Body of pancreas (tissue), 4 donors: ENCODE data around the gene RTF1. TPM values are rescaled to one million over a fixed set of nuclear protein-coding genes. Genes with fewer than 3 reads are reported as not detected.

ENCODE experiments used
- ATAC-seq: fragments of 150-250 bp; one replicate; pipeline ENCODE4 v1.9.1; 2016
- DNase-seq, 4 donors: peaks; one replicate each; pipeline ENCODE4 v3.0.0-alpha.2; 2019
- H3K27ac ChIP-seq, 4 donors: fragments of 200-600 bp; sonication (generic); 1 replicate in 3 of 4; 2 replicates in 1 of 4; pipeline versions ENCODE4 v1.5.1 to v1.6.1; 2016 to 2019; ENCODE audit warnings: mild to moderate bottlenecking in 1 of 4, mixed read lengths in 1 of 4, moderate library complexity in 1 of 4
- H3K27me3 ChIP-seq, 2 donors: fragments of 200-600 bp; sonication (generic); one replicate each; pipeline ENCODE4 v1.6.0; 2016; ENCODE audit warnings: mild to moderate bottlenecking in 1 of 2
- H3K36me3 ChIP-seq, 2 donors: fragments of 200-600 bp; sonication (generic); replicated peaks in 1 of 2; 2 replicates each; pipeline ENCODE4 v1.5.1; 2016; ENCODE audit warnings: low read depth in 2 of 2; ENCODE audit not compliant: insufficient read depth in 1 of 2
- H3K4me1 ChIP-seq: fragments of 200-600 bp; sonication (generic); one replicate; pipeline ENCODE4 v1.6.0; 2016
- H3K4me3 ChIP-seq, 2 donors: fragments of 200-600 bp; sonication (generic); 1 replicate in 1 of 2; 2 replicates in 1 of 2; pipeline ENCODE4 v1.5.1; 2016 to 2019
- H3K9me3 ChIP-seq, 3 donors: fragments of 200-600 bp; sonication (generic); 1 replicate in 2 of 3; 2 replicates in 1 of 3; pipeline ENCODE4 v1.5.1; 2016
- POLR2A ChIP-seq, 3 donors: fragments of 450-650 bp; IDR thresholded peaks; one replicate each; pipeline ENCODE4 v1.6.1; 2016; ENCODE audit warnings: antibody characterized with exemption in 3 of 3, mild to moderate bottlenecking in 2 of 3
- WGBS, 2 donors: methylation state at CpG; one replicate each; pipeline ENCODE4 v1.1.5; 2017; 5-methylcytosine and 5-hydroxymethylcytosine counted together
- intact Hi-C: fragments of 100-400 bp; cut with DNase I; formaldehyde crosslinking; loops from one replicate; pipeline ENCODE4 v1.15.1; 2023
- total RNA-seq, 2 donors: library from RNA; depleted of rRNA; stranded (reverse); fragments of >200 nt; gene quantifications; one replicate each; pipeline ENCODE4 v1.1.0, GENCODE V29; 2016
- TF ChIP-seq, protein P1 (sequence below), 7 experiments: fragments of 450-650 bp in 4 of 7; fragments of 200-600 bp in 3 of 7; sonication (generic) in 3 of 7; IDR thresholded peaks; one replicate each; pipeline ENCODE4 v1.5.1; 2016 to 2019; ENCODE audit warnings: antibody characterized with exemption in 7 of 7

RTF1 gene
- total RNA-seq, 2 donors from 2014 or later, result 10.9 to 22.1 TPM

- ATAC-seq (no peak), DNase-seq (no peak)
- no peak for TF ChIP-seq POLR2A (IDR thresholded peaks at IDR 0.05)
- TF ChIP-seq, protein P1, sequence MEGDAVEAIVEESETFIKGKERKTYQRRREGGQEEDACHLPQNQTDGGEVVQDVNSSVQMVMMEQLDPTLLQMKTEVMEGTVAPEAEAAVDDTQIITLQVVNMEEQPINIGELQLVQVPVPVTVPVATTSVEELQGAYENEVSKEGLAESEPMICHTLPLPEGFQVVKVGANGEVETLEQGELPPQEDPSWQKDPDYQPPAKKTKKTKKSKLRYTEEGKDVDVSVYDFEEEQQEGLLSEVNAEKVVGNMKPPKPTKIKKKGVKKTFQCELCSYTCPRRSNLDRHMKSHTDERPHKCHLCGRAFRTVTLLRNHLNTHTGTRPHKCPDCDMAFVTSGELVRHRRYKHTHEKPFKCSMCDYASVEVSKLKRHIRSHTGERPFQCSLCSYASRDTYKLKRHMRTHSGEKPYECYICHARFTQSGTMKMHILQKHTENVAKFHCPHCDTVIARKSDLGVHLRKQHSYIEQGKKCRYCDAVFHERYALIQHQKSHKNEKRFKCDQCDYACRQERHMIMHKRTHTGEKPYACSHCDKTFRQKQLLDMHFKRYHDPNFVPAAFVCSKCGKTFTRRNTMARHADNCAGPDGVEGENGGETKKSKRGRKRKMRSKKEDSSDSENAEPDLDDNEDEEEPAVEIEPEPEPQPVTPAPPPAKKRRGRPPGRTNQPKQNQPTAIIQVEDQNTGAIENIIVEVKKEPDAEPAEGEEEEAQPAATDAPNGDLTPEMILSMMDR (IDR thresholded peaks at IDR 0.05), result no peak
- Histone ChIP-seq H3K4me1 (peaks cover 10% of the 10 kb centered on the region), H3K9me3 (no peaks in the 10 kb centered on the region), H3K27ac (no peak overlapping the region), H3K36me3 (no peaks in the 10 kb centered on the region), H3K4me3 (no peak overlapping the region), H3K27me3 (no peaks in the 10 kb centered on the region)
- intact Hi-C loops, result no loop called here
- 79 to 86% methylated on average over 1 to 5 of the region's 5 CpGs for WGBS, 2 donors
These were observed 86.7 kb downstream of the RTF1 start for GRCh38 chr15:41503669-41504010.

GRCh38 chr15:41504751-41505492 is 88.0 kb downstream of the RTF1 start:
- ATAC-seq (no peak), DNase-seq (no peak)
- H3K4me3 ChIP-seq, result no peak overlapping the region
- TF ChIP-seq, protein P1 (IDR thresholded peaks at IDR 0.05), result no peak
- TF ChIP-seq POLR2A (IDR thresholded peaks at IDR 0.05), result no peak
- WGBS, 2 donors, result 89 to 100% methylated on average over 5 to 13 of the region's 13 CpGs
- intact Hi-C loops, result no loop called here
- H3K27ac ChIP-seq, result no peak overlapping the region
- H3K4me1 ChIP-seq, result peaks cover 10% of the 10 kb centered on the region
- H3K27me3 ChIP-seq, result no peaks in the 10 kb centered on the region
- no peaks in the 10 kb centered on the region for H3K9me3 ChIP-seq
- H3K36me3 ChIP-seq, result no peaks in the 10 kb centered on the region

DNA sequence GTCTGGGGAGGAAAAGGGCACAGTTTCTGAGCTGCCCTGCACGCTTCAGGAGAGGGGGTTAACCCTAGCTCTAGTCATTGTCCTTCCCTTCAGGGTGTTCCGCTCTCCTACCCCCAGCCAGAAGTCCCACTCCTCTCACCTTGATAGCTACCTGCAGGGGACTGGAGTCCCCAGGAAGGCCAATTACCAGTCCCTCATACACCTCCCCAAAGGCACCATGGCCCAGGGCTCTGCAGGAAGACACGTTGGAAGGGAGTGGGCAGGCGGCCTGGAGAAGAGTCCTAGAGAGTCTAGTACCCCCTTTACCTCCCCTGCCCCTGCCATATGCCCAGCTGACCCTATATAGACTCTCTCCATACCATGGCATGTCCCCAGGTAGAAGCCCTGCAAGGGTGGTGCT is 88.9 kb downstream of the RTF1 start:
- Histone ChIP-seq H3K27ac (no peak overlapping the region), H3K27me3 (no peaks in the 10 kb centered on the region), H3K36me3 (no peaks in the 10 kb centered on the region), H3K9me3 (no peaks in the 10 kb centered on the region), H3K4me3 (no peak overlapping the region), H3K4me1 (peaks cover 10% of the 10 kb centered on the region)
- WGBS, 2 donors, result 97 to 100% methylated on average over 3 to 4 of the region's 4 CpGs
- intact Hi-C loops, result no loop called here
- ATAC-seq (no peak), DNase-seq (no peak)
- TF ChIP-seq, protein P1 (IDR thresholded peaks at IDR 0.05), result no peak
- TF ChIP-seq POLR2A (IDR thresholded peaks at IDR 0.05), result no peak

DNA sequence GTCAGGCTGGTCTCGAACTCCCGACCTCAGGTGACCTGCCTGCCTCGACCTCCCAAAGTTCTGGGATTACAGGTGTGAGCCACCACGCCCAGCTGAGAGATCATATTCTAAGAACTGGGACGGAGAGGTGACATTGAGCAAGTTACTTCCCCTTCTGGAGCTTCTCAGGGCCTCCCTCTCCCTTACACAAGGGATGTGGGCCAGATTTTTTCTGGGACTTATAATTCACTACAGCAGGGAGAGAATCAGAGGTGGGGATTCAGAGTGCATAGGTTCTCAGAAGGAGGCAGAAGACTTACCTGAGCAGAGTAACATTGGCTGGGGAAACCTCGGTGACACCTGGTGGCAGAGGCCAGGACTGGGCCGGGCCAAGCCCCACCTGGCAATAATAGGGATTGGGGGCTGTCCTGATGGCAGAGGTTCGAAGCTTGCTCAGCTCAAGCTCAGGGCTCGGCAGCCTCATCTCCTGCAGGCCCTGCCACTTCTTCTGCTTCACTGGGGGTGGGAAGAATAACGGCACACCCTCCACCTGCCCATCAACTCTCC is 90.0 kb downstream of the RTF1 start:
- DNase-seq (no peak), ATAC-seq (no peak)
- H3K27me3 ChIP-seq, result peaks cover 0 to under 1% of the 10 kb centered on the region in 2 donors
- TF ChIP-seq, protein P1 (IDR thresholded peaks at IDR 0.05), result no peak
- TF ChIP-seq POLR2A (IDR thresholded peaks at IDR 0.05), result no peak
- no peak overlapping the region for H3K27ac ChIP-seq
- 76 to 79% methylated on average over 8 to 10 of the region's 10 CpGs for whole genome bisulfite sequencing, 2 donors
- no peaks in the 10 kb centered on the region for H3K9me3 ChIP-seq
- intact Hi-C loops, result no loop called here
- H3K4me1 ChIP-seq, result peaks cover 21% of the 10 kb centered on the region
- H3K36me3 ChIP-seq, result no peaks in the 10 kb centered on the region
- no peak overlapping the region for H3K4me3 ChIP-seq
